HepG2 (cell line): ENCODE measurements around the gene CRYZ. TPM values are rescaled to one million over a fixed set of nuclear protein-coding genes. Genes with fewer than 3 reads are reported as not detected.

Experiments used
- KDM1A ChIP-seq: IDR thresholded peaks from 2 replicates; pipeline ENCODE4 v1.6.1; 2016; ENCODE audit warnings: missing compliant biosample characterization
- MEIS1 ChIP-seq: sonication (generic); formaldehyde crosslinking; IDR thresholded peaks from 2 replicates; pipeline ENCODE4 v1.9.0; 2021; ENCODE audit warnings: mild to moderate bottlenecking, missing genetic modification reagents, moderate library complexity, borderline replicate concordance
- NR2F2 ChIP-seq: IDR thresholded peaks from 2 replicates; pipeline ENCODE4 v1.6.1; 2012; ENCODE audit warnings: low read depth, inconsistent platforms, borderline replicate concordance
- POLR2A ChIP-seq, 2 experiments: IDR thresholded peaks; 2 replicates each; pipeline ENCODE4 v1.6.1; 2011; ENCODE audit warnings: low read depth in 2 of 2, low read length in 2 of 2, mild to moderate bottlenecking in 1 of 2, moderate library complexity in 1 of 2; ENCODE audit not compliant: insufficient read depth in 1 of 2
- POLR2AphosphoS5 ChIP-seq: IDR thresholded peaks from 2 replicates; pipeline ENCODE4 v1.6.1; 2012; ENCODE audit warnings: low read depth, low read length
- POLR2G ChIP-seq: fragments of 200-400 bp; formaldehyde crosslinking; IDR thresholded peaks from 2 replicates; pipeline ENCODE4 v1.6.1; 2018; ENCODE audit warnings: mild to moderate bottlenecking, low read depth, low read length, moderate library complexity
- ZNF564 ChIP-seq: sonication (generic); formaldehyde crosslinking; IDR thresholded peaks from 2 replicates; pipeline ENCODE4 v1.8.1; 2023; ENCODE audit warnings: mild to moderate bottlenecking, missing genetic modification reagents
- ZNF605 ChIP-seq: sonication (generic); formaldehyde crosslinking; IDR thresholded peaks from 2 replicates; pipeline ENCODE4 v1.8.0; 2022; ENCODE audit warnings: mild to moderate bottlenecking, missing genetic modification reagents
- ZNF782 ChIP-seq: sonication (generic); formaldehyde crosslinking; IDR thresholded peaks from 2 replicates; pipeline ENCODE4 v1.4.0; 2020; ENCODE audit warnings: missing genetic modification reagents, mild to moderate bottlenecking, borderline replicate concordance
- polyA plus RNA-seq, 8 experiments: library from polyadenylated mRNA; depleted of rRNA in 3 of 8; stranded (reverse) in 7 of 8; unstranded in 1 of 8; fragments of >200 nt; fragmentation: Illumina TruSeq in 4 of 8; extraction: Trizol in 4 of 8; gene quantifications; 2 replicates each; pipeline versions ENCODE4 v1.2.1 to v1.2.3, GENCODE V29; 2011 to 2016; ENCODE audit warnings: low read depth in 4 of 8, missing spikeins in 1 of 8, mixed read lengths in 1 of 8; ENCODE audit not compliant: insufficient read depth in 1 of 8
- total RNA-seq, 5 experiments: library from RNA; depleted of rRNA; stranded (reverse); fragments of >200 nt; fragmentation: Illumina TruSeq; extraction: Trizol; gene quantifications; 2 replicates each; pipeline ENCODE4 v1.2.3, GENCODE V29; 2016; ENCODE audit warnings: low read depth in 1 of 5
- TF ChIP-seq, protein P1 (sequence below): sonication (generic); formaldehyde crosslinking; IDR thresholded peaks from 2 replicates; pipeline ENCODE4 v1.4.0; 2020; ENCODE audit warnings: mild to moderate bottlenecking, missing genetic modification reagents, borderline replicate concordance
- TF ChIP-seq, protein P2 (sequence below): sonication (generic); formaldehyde crosslinking; IDR thresholded peaks from 2 replicates; pipeline ENCODE4 v1.8.0; 2022; ENCODE audit warnings: mild to moderate bottlenecking, missing genetic modification reagents, moderate library complexity
- TF ChIP-seq, protein P3 (sequence below): sonication (generic); IDR thresholded peaks from 2 replicates; pipeline ENCODE4 v1.6.1; 2016; ENCODE audit warnings: low read depth, borderline replicate concordance
- TF ChIP-seq, protein P4 (sequence below): IDR thresholded peaks from 2 replicates; pipeline ENCODE4 v1.4.0; 2020; ENCODE audit warnings: mild to moderate bottlenecking, missing genetic modification reagents
- TF ChIP-seq, protein P5 (sequence below): sonication (generic); formaldehyde crosslinking; IDR thresholded peaks from 2 replicates; pipeline ENCODE4 v1.4.0; 2020; ENCODE audit warnings: missing genetic modification reagents
- TF ChIP-seq, protein P6 (sequence below): sonication (generic); formaldehyde crosslinking; IDR thresholded peaks from 2 replicates; pipeline ENCODE4 v1.5.1; 2020; ENCODE audit warnings: missing genetic modification reagents, mild to moderate bottlenecking, borderline replicate concordance
- TF ChIP-seq, protein P7 (sequence below): sonication (generic); formaldehyde crosslinking; IDR thresholded peaks from 2 replicates; pipeline ENCODE4 v1.4.0; 2020; ENCODE audit warnings: mild to moderate bottlenecking, missing genetic modification reagents
- TF ChIP-seq, protein P8 (sequence below): sonication (generic); formaldehyde crosslinking; IDR thresholded peaks from 2 replicates; pipeline ENCODE4 v1.4.0; 2020; ENCODE audit warnings: missing genetic modification reagents

Gene CRYZ
- total and polyA plus RNA-seq, 2 of the 13 experiments (the other 11 are each of a cell fraction or from before 2014, with no cell fraction given): 115 to 211 TPM

DNA sequence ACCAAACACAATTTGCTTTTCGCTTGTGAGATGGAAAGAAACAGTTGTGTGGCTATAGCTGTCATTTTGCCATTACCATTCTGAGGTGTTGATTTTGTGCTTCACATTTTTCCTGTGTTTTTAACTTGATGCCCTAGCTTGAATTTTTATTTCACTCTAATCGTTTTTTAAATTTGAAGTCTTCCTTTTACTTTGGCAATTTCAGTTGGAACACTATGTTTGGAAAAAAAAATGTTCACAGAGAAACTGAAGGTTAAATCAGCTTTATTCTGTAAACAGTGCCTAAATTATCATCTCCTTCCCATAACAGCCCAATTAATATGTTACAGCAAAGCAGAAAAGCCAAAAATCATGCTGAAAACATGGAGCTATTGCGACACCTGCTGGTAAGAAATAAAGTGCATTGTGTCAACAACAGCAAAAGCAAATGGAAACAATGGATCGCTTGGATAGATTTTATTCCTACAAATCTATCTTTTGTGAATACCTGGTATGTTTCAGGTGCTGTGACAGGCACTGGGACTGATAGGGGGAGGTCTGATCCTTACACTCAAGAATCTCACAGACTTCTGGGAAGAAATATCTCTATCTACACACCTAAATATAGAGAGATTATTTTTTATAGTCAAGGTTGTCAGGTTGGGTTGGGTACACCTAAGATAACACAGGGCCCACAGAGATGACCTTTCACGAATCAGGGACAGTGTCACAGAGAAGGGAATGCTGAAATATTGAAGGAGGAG lies 43.1 kb downstream of the CRYZ start (continued):
- TF ChIP-seq, protein P1, sequence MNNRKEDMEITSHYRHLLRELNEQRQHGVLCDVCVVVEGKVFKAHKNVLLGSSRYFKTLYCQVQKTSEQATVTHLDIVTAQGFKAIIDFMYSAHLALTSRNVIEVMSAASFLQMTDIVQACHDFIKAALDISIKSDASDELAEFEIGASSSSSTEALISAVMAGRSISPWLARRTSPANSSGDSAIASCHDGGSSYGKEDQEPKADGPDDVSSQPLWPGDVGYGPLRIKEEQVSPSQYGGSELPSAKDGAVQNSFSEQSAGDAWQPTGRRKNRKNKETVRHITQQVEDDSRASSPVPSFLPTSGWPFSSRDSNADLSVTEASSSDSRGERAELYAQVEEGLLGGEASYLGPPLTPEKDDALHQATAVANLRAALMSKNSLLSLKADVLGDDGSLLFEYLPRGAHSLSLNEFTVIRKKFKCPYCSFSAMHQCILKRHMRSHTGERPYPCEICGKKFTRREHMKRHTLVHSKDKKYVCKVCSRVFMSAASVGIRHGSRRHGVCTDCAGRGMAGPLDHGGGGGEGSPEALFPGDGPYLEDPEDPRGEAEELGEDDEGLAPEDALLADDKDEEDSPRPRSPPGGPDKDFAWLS: no peak
- TF ChIP-seq, protein P2, sequence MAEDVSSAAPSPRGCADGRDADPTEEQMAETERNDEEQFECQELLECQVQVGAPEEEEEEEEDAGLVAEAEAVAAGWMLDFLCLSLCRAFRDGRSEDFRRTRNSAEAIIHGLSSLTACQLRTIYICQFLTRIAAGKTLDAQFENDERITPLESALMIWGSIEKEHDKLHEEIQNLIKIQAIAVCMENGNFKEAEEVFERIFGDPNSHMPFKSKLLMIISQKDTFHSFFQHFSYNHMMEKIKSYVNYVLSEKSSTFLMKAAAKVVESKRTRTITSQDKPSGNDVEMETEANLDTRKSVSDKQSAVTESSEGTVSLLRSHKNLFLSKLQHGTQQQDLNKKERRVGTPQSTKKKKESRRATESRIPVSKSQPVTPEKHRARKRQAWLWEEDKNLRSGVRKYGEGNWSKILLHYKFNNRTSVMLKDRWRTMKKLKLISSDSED (CRISPR knock-in tag): no peak
- no peak for TF ChIP-seq POLR2G
- TF ChIP-seq, protein P3, sequence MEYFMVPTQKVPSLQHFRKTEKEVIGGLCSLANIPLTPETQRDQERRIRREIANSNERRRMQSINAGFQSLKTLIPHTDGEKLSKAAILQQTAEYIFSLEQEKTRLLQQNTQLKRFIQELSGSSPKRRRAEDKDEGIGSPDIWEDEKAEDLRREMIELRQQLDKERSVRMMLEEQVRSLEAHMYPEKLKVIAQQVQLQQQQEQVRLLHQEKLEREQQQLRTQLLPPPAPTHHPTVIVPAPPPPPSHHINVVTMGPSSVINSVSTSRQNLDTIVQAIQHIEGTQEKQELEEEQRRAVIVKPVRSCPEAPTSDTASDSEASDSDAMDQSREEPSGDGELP: no peak
- TF ChIP-seq NR2F2: no peak
- TF ChIP-seq, protein P4, sequence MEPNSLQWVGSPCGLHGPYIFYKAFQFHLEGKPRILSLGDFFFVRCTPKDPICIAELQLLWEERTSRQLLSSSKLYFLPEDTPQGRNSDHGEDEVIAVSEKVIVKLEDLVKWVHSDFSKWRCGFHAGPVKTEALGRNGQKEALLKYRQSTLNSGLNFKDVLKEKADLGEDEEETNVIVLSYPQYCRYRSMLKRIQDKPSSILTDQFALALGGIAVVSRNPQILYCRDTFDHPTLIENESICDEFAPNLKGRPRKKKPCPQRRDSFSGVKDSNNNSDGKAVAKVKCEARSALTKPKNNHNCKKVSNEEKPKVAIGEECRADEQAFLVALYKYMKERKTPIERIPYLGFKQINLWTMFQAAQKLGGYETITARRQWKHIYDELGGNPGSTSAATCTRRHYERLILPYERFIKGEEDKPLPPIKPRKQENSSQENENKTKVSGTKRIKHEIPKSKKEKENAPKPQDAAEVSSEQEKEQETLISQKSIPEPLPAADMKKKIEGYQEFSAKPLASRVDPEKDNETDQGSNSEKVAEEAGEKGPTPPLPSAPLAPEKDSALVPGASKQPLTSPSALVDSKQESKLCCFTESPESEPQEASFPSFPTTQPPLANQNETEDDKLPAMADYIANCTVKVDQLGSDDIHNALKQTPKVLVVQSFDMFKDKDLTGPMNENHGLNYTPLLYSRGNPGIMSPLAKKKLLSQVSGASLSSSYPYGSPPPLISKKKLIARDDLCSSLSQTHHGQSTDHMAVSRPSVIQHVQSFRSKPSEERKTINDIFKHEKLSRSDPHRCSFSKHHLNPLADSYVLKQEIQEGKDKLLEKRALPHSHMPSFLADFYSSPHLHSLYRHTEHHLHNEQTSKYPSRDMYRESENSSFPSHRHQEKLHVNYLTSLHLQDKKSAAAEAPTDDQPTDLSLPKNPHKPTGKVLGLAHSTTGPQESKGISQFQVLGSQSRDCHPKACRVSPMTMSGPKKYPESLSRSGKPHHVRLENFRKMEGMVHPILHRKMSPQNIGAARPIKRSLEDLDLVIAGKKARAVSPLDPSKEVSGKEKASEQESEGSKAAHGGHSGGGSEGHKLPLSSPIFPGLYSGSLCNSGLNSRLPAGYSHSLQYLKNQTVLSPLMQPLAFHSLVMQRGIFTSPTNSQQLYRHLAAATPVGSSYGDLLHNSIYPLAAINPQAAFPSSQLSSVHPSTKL: peak; percentile 45; the same call in 1 of the 2 replicates
- TF ChIP-seq, protein P5, sequence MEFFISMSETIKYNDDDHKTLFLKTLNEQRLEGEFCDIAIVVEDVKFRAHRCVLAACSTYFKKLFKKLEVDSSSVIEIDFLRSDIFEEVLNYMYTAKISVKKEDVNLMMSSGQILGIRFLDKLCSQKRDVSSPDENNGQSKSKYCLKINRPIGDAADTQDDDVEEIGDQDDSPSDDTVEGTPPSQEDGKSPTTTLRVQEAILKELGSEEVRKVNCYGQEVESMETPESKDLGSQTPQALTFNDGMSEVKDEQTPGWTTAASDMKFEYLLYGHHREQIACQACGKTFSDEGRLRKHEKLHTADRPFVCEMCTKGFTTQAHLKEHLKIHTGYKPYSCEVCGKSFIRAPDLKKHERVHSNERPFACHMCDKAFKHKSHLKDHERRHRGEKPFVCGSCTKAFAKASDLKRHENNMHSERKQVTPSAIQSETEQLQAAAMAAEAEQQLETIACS (CRISPR knock-in tag): no peak
- no peak for TF ChIP-seq KDM1A (CRISPR knock-in tag)
- TF ChIP-seq, protein P6, sequence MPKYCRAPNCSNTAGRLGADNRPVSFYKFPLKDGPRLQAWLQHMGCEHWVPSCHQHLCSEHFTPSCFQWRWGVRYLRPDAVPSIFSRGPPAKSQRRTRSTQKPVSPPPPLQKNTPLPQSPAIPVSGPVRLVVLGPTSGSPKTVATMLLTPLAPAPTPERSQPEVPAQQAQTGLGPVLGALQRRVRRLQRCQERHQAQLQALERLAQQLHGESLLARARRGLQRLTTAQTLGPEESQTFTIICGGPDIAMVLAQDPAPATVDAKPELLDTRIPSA (CRISPR knock-in tag): no peak
- TF ChIP-seq MEIS1 (CRISPR knock-in tag): no peak
- TF ChIP-seq ZNF605 (CRISPR knock-in tag): no peak
- TF ChIP-seq POLR2A (IDR thresholded peaks at IDR 0.05; ENCODE audit: insufficient read depth in 1 of 2, low read depth in 2 of 2, low read length in 2 of 2): no peak
- TF ChIP-seq POLR2AphosphoS5: no peak
- no peak for TF ChIP-seq ZNF564 (CRISPR knock-in tag)
- TF ChIP-seq, protein P7, sequence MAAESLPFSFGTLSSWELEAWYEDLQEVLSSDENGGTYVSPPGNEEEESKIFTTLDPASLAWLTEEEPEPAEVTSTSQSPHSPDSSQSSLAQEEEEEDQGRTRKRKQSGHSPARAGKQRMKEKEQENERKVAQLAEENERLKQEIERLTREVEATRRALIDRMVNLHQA (CRISPR knock-in tag): no peak
- TF ChIP-seq, protein P8, sequence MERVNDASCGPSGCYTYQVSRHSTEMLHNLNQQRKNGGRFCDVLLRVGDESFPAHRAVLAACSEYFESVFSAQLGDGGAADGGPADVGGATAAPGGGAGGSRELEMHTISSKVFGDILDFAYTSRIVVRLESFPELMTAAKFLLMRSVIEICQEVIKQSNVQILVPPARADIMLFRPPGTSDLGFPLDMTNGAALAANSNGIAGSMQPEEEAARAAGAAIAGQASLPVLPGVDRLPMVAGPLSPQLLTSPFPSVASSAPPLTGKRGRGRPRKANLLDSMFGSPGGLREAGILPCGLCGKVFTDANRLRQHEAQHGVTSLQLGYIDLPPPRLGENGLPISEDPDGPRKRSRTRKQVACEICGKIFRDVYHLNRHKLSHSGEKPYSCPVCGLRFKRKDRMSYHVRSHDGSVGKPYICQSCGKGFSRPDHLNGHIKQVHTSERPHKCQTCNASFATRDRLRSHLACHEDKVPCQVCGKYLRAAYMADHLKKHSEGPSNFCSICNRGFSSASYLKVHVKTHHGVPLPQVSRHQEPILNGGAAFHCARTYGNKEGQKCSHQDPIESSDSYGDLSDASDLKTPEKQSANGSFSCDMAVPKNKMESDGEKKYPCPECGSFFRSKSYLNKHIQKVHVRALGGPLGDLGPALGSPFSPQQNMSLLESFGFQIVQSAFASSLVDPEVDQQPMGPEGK (CRISPR knock-in tag): no peak
- no peak for TF ChIP-seq ZNF782
